ENCODE data around the gene SYCE1L. TPM values are rescaled to one million over a fixed set of nuclear protein-coding genes. Genes with fewer than 3 reads are reported as not detected.
"Not testable (repeated sequence)": the region's sequence is repeated elsewhere in the genome, so short reads cannot be mapped to it uniquely, and the experiment has no call there.

The SYCE1L gene
- total RNA-seq, 1 experiment from 2014 or later: not detected

DNA sequence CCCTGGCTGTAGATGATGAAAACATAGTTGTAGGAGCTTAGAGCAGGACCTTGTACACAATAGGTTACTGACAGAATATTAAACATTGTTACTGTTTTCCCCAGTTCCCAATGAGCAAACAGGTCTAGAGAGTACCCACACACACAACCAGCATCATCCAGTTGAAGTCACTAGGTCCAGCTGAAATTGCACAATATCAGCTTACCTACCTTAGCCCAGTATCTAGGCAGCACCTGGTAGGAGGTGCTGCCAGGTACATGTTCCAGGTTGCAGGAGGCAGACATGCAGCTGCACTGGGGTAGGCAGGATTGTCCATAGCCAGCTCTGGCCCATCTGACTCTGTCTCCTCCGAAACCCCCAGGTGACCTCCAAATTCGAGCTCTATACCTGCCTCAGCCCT, 1.5 kb upstream of the SYCE1L start:
- no peak for DNase-seq (ENCODE audit: low read depth)

- no peak for DNase-seq (ENCODE audit: low read depth)
Measured at GRCh38 chr16:77206533-77206932, 7.3 kb downstream of the SYCE1L start.

DNA sequence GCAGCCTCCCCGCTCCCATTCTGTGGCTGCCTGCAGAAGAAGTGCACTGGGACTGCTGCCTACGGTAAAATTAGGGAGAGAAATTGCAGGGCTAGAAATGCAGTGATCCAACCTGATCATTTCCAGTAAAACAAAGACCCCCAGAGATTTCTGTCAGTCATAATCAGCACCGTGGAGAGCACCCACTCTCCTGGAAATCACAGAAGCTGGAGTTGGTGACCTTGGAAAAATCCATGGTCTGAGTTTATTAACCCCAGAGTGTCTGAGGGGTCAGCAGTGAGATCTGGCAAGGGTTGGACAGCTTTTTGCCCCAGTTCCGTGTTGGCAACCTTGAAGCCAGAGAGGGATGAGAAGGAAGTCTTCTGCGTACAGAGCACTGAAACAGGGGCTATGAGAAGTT, 7.8 kb downstream of the SYCE1L start:
- DNase-seq (ENCODE audit: low read depth): no peak

DNA sequence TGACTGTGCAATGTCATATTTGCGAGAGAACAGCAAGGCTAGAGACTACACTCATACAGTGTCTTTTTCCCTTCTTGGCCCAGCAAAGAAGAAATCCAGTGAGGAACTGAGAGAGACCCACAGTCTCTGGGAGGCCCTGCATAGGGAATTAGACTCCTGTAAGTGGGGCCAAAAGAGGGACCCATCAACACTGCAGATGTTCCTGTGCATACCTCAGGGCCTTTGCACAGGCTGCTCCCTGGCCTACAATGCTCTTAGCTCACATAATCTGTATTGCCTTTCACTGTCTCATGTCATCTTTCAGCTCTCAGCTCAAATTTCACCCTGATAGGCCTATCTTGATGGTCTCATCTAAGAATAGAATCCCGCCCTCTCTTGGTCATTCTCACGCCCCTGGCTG, 9.2 kb downstream of the SYCE1L start:
- DNase-seq (ENCODE audit: low read depth): no peak

GRCh38 chr16:77211880-77212740, 12.9 kb downstream of the SYCE1L start:
- DNase-seq (ENCODE audit: low read depth): peak; percentile 31

- DNase-seq (ENCODE audit: low read depth): peak; percentile 19
Measured at GRCh38 chr16:77212741-77213541, 13.7 kb downstream of the SYCE1L start.

GRCh38 chr16:77213542-77214106, 14.4 kb downstream of the SYCE1L start:
- peak; percentile 97 for DNase-seq (ENCODE audit: low read depth)

DNA sequence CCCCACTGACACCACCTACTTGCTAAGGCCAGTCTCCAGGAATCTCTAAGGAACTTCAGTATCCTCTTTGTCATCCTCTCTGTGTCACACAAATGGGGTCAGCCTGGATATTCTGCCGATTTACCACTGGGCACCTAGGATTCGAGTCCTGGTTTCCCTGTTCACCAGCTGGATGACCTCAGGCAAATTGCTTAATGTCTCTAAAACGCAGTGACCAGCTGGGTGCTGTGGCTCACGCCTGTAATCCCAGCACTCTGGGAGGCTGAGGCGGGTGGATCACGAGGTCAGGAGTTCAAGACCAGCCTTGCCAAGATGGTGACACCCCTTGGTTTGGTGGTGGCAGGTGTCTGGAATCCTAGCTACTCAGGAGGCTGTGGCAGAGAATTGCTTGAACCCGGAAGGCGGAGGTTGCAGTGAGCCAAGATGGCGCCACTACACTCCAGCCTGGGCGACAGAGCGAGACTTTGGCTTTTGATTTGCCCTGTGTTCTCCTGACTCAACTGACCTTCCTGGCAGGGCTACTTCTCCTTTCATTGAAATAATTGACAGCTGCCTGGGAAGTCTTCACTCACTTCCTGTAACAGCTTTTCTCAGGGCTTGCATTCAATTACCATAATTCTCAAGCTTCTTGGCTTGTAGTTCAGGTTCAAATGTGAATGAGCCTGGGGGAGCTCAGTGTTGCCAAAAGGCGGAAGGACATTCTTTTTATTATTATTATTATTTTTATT, 15.4 kb downstream of the SYCE1L start:
- peak; percentile 73 for DNase-seq (ENCODE audit: low read depth)

DNA sequence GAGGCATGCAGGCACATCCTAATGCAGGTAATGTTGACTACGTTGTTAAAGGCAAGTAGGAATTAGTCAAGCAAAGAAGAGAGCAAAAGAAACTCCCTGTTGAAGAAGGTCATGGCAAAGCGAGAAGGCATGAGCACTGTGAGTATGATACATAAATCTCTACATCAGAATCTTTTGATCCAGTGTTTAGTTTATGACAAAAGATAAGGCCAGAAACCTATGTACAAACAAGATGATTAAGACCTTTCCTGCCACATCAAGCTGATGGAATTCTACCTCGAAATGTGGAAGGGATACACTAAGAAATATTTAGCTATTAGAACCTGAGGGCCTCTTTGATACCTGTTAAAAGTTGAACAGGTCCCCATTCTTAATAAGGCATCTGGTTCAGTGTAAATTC, 20.2 kb downstream of the SYCE1L start:
- DNase-seq (ENCODE audit: low read depth): no peak

DNA sequence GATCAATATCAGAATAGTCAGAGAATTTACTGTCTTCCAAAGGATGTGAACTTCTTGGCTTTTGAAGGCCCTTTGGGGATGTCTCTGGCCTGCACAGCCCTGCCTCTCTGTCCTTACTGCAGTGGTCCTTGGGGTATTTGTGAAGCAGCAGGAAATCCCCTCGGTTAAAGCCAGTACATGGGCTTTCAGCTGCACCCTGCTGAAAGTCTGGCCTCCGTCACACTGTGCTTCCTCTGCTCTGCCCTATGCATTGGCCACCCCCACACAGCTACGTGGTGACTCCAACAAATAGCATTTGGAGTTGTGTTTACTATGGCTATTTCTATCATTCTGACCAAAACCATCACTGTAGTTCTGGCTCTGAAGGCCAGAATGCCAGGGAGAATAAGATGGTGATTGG, 21.2 kb downstream of the SYCE1L start:
- no peak for DNase-seq (ENCODE audit: low read depth)

GRCh38 chr16:77221482-77221881, 22.3 kb downstream of the SYCE1L start:
- no peak for DNase-seq (ENCODE audit: low read depth)

DNA sequence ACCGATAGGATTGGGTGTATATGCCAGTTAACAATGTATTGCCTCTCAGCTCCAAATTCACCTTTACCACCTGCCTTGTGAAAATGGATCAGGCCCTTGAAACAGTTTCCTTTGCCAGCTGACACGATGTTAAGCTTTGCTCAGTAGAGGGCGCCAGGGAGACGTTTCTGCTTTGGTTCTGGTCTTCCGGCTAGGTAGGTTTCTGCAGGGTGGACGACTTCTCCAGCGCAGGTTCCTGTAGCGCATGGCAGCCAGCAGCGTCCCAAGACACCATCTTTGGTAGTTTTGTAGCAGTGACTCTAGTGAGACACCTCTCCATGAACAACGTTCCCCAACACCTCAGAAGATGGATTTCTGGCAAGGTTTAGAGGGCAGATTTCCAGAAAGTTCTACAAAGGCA, 24.0 kb downstream of the SYCE1L start:
- DNase-seq (ENCODE audit: low read depth): no peak

DNA sequence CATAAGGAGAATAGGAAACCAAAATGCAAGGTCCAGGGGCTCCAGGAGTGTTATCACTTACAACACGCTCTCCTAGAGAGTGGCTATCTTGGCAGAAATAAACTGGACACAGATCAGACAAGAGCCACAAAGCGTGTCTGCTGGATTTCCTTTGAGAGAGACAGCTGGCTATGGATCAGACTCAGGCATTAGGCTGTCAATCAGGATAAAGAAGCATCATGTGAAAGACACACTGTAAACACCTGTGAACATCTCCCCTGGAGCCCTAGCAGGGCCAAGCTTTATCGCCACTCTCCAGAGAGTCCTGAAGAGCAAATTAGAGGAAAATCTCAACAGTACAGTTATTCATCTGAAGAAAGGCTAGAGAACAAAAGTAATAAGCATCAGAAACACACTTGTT, 26.0 kb downstream of the SYCE1L start:
- DNase-seq (ENCODE audit: low read depth): no peak

DNA sequence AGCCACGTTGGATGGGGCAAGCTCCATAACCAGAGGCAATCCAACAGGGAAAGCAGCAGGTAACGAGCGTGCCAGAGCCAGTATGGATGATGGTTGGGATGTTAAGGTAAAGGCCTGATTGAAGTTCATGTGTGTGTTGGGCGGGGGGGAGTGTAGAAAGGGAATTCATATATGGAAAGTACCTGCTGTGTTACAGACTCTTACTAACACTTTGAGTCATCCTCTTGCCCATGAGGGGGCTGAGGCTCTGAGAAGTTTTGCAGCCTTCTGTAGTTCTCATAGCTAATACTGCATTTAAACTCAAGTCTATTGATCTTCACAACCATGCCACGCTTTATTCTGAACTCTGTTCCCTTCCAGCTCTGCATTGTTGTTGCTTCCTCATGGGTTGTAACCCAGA, 28.5 kb downstream of the SYCE1L start:
- DNase-seq (ENCODE audit: low read depth): no peak

- no peak for DNase-seq (ENCODE audit: low read depth)
Measured at GRCh38 chr16:77231047-77231446, 31.8 kb downstream of the SYCE1L start.

DNA sequence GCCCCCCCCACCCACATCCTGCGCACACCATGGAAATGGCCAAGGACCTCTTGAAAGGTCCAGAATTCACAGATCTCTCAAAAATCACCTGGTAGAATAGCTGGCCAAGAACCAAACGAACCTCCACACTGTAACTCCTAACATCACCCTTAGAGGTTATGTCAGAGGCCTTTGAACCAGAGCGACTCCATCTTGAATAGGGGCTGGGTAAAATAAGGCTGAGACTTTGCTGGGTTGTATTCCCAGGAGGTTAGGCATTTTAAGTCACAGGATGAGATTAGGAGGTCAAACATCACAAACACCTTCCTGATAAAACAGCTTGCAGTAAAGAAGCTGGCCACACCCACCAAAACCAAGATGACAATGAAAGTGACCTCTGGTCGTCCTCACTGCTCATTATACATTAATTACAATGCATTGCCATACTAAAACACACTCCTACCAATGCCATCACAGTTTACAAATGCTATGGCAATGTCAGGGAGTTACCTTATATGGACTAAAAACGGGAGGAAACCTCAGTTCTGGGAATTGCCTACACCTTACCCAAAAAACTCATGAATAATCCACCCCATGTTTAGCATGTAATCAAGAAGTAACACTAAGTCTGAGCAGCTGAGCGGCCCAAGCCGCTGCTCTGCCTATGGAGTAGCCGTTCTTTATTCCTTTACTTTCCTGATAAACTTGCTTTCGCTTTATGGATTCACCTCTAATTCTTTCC, 34.8 kb downstream of the SYCE1L start:
- DNase-seq (ENCODE audit: low read depth): no peak

- DNase-seq (ENCODE audit: low read depth): peak; percentile 31
Measured at GRCh38 chr16:77234611-77235010, 35.4 kb downstream of the SYCE1L start.

- peak; percentile 68 for DNase-seq (ENCODE audit: low read depth)
Measured at GRCh38 chr16:77236063-77236511, 36.9 kb downstream of the SYCE1L start.

DNA sequence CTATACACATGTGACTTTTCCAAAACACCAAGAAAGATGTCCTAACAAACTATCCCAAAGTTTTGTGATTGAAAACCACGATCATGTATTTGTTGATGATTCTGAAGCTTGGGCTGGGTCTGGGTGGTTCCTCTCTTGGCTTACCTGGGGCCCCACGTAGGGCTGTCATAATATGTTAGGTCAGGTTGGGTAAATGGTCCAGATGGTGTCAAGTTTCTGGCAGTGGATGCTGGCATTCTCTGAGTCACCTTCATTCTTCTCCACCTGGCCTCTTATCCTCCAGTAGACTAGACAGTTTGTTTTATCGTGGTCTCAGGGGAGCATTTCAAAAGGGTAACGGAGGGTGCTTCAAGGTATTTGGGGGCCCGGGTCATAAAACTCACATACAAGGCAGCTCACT, 39.4 kb downstream of the SYCE1L start:
- DNase-seq (ENCODE audit: low read depth): no peak

DNA sequence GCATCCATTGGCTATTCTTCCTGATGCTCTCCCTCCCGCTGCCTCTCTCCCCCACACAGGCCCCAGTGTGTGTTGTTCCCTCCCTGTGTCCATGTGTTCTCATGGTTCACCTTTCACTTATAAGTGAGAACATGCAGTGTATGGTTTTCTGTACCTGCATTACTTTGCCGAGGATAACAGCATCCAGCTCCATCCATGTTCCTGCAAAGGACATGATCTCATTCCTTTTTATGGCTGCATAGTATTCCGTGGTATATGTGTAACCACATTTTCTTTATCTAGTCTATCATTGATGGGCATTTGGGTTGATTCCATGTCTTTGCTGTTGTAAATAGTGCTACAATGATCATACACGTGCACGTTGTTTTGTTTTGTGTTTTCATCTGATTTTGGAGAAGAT, 43.3 kb downstream of the SYCE1L start:
- not testable (repeated sequence) for DNase-seq (ENCODE audit: low read depth)

DNA sequence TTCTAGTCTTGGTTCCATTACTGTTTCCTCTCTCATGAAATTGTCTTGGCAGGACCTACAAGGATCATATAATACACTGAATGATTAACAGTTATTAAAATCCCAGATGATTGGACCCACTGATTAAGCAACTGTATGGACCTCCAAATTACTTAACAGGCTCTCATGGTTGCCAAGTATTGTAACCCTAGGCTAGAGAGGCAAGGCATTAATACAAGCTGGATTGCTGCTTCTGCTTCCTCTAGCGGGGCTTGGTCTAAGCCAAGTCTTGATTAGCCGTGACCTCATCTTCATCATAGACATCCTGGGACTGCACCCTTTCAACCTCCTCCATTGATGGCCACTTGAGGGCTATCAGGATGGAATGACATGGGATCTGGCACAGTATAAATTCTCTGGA, 46.9 kb downstream of the SYCE1L start:
- DNase-seq (ENCODE audit: low read depth): no peak

Measured in RPMI7951 (cell line).